ENCODE results near the gene EPOP. TPM values are rescaled to one million over a fixed set of nuclear protein-coding genes. Genes with fewer than 3 reads are reported as not detected.

EPOP gene
- total and polyA plus RNA-seq, 2 of the 13 experiments (the other 11 are each of a cell fraction or from before 2014, with no cell fraction given) = 14.7 to 37.8 TPM

DNA sequence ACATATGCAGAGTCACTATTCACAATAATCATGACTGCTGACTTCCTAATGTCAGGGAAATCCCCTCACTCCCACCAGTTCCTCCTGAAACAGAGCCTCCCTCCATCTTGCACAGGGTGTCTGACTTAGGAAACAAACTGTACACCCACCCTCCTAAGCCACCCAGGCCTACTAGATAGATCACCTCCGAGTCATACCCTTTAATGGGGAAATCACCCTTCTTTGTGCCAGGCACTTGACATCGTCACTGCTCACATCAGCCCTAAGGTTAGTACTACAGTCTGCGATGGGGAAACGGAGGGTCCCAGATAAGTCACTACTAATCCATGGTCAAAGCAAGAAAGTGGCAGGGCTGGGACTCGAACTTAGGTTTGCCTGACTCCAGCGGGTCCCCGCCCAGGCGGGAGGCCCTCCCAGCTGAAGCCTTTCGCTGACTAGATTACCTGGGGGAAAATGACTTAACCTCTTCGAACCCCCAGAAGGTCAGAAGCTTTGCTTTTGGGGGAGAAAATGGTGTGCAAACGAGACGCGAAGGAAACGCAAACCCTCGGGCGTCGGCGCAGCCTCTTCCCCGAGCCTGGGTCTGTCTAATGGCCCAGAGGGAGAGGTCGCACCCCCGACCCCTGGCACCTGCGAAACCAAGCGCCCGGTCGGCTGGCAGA lies 26.9 kb upstream of the EPOP start (continued):
- TF ChIP-seq, protein P1, sequence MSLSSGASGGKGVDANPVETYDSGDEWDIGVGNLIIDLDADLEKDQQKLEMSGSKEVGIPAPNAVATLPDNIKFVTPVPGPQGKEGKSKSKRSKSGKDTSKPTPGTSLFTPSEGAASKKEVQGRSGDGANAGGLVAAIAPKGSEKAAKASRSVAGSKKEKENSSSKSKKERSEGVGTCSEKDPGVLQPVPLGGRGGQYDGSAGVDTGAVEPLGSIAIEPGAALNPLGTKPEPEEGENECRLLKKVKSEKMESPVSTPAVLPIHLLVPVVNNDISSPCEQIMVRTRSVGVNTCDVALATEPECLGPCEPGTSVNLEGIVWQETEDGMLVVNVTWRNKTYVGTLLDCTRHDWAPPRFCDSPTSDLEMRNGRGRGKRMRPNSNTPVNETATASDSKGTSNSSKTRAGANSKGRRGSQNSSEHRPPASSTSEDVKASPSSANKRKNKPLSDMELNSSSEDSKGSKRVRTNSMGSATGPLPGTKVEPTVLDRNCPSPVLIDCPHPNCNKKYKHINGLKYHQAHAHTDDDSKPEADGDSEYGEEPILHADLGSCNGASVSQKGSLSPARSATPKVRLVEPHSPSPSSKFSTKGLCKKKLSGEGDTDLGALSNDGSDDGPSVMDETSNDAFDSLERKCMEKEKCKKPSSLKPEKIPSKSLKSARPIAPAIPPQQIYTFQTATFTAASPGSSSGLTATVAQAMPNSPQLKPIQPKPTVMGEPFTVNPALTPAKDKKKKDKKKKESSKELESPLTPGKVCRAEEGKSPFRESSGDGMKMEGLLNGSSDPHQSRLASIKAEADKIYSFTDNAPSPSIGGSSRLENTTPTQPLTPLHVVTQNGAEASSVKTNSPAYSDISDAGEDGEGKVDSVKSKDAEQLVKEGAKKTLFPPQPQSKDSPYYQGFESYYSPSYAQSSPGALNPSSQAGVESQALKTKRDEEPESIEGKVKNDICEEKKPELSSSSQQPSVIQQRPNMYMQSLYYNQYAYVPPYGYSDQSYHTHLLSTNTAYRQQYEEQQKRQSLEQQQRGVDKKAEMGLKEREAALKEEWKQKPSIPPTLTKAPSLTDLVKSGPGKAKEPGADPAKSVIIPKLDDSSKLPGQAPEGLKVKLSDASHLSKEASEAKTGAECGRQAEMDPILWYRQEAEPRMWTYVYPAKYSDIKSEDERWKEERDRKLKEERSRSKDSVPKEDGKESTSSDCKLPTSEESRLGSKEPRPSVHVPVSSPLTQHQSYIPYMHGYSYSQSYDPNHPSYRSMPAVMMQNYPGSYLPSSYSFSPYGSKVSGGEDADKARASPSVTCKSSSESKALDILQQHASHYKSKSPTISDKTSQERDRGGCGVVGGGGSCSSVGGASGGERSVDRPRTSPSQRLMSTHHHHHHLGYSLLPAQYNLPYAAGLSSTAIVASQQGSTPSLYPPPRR (CRISPR knock-in tag; IDR thresholded peaks at IDR 0.05; ENCODE audit: borderline replicate concordance) = 0 out of 2 replicates have a peak, but pooled peaks have one; percentile 40
- no peak for TF ChIP-seq ZNF737 (CRISPR knock-in tag; IDR thresholded peaks at IDR 0.05; ENCODE audit: borderline replicate concordance)
- TF ChIP-seq, protein P2, sequence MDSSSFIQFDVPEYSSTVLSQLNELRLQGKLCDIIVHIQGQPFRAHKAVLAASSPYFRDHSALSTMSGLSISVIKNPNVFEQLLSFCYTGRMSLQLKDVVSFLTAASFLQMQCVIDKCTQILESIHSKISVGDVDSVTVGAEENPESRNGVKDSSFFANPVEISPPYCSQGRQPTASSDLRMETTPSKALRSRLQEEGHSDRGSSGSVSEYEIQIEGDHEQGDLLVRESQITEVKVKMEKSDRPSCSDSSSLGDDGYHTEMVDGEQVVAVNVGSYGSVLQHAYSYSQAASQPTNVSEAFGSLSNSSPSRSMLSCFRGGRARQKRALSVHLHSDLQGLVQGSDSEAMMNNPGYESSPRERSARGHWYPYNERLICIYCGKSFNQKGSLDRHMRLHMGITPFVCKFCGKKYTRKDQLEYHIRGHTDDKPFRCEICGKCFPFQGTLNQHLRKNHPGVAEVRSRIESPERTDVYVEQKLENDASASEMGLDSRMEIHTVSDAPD (CRISPR knock-in tag; IDR thresholded peaks at IDR 0.05) = 0 out of 2 replicates have a peak, but pooled peaks have one; percentile 7
- TF ChIP-seq ZNF850 (CRISPR knock-in tag; conservative IDR thresholded peaks at IDR 0.05) = no peak; the same call in 1 of the 2 replicates
- no peak for TF ChIP-seq RAD51 (IDR thresholded peaks at IDR 0.05; ENCODE audit: borderline replicate concordance)
- TF ChIP-seq ZNF326 (CRISPR knock-in tag; IDR thresholded peaks at IDR 0.05; ENCODE audit: borderline replicate concordance) = 0 out of 2 replicates have a peak, but pooled peaks have one; percentile 32
- TF ChIP-seq, protein P3, sequence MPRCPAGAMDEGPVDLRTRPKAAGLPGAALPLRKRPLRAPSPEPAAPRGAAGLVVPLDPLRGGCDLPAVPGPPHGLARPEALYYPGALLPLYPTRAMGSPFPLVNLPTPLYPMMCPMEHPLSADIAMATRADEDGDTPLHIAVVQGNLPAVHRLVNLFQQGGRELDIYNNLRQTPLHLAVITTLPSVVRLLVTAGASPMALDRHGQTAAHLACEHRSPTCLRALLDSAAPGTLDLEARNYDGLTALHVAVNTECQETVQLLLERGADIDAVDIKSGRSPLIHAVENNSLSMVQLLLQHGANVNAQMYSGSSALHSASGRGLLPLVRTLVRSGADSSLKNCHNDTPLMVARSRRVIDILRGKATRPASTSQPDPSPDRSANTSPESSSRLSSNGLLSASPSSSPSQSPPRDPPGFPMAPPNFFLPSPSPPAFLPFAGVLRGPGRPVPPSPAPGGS (CRISPR knock-in tag; IDR thresholded peaks at IDR 0.05) = no peak
- TF ChIP-seq, protein P4, sequence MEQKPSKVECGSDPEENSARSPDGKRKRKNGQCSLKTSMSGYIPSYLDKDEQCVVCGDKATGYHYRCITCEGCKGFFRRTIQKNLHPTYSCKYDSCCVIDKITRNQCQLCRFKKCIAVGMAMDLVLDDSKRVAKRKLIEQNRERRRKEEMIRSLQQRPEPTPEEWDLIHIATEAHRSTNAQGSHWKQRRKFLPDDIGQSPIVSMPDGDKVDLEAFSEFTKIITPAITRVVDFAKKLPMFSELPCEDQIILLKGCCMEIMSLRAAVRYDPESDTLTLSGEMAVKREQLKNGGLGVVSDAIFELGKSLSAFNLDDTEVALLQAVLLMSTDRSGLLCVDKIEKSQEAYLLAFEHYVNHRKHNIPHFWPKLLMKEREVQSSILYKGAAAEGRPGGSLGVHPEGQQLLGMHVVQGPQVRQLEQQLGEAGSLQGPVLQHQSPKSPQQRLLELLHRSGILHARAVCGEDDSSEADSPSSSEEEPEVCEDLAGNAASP (CRISPR knock-in tag; IDR thresholded peaks at IDR 0.05; ENCODE audit: borderline replicate concordance) = 0 out of 2 replicates have a peak, but pooled peaks have one; percentile 18
- TF ChIP-seq SOX6 (IDR thresholded peaks at IDR 0.05) = no peak
- no peak; the same call in 1 of the 2 replicates for TF ChIP-seq SOX6 (CRISPR knock-in tag; IDR thresholded peaks at IDR 0.05)
- no peak for TF ChIP-seq ZNF432 (CRISPR knock-in tag; IDR thresholded peaks at IDR 0.05; ENCODE audit: borderline replicate concordance)
- TF ChIP-seq PPARG (CRISPR knock-in tag; conservative IDR thresholded peaks at IDR 0.05) = no peak
- no peak for TF ChIP-seq EHMT2 (IDR thresholded peaks at IDR 0.05; ENCODE audit: borderline replicate concordance, low read depth, low read length)
- TF ChIP-seq, protein P5, sequence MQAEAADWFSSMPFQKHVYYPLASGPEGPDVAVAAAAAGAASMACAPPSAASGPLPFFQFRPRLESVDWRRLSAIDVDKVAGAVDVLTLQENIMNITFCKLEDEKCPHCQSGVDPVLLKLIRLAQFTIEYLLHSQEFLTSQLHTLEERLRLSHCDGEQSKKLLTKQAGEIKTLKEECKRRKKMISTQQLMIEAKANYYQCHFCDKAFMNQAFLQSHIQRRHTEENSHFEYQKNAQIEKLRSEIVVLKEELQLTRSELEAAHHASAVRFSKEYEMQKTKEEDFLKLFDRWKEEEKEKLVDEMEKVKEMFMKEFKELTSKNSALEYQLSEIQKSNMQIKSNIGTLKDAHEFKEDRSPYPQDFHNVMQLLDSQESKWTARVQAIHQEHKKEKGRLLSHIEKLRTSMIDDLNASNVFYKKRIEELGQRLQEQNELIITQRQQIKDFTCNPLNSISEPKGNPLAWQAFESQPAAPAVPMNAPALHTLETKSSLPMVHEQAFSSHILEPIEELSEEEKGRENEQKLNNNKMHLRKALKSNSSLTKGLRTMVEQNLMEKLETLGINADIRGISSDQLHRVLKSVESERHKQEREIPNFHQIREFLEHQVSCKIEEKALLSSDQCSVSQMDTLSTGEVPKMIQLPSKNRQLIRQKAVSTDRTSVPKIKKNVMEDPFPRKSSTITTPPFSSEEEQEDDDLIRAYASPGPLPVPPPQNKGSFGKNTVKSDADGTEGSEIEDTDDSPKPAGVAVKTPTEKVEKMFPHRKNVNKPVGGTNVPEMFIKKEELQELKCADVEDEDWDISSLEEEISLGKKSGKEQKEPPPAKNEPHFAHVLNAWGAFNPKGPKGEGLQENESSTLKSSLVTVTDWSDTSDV (CRISPR knock-in tag; IDR thresholded peaks at IDR 0.05) = no peak
